GM18861 (cell line): ENCODE results near the gene PPP1R10.

Experiments
- ATAC-seq: cut with Tn5 transposase; IDR thresholded peaks from one replicate; pipeline ENCODE4 v1.9.1; 2021; ENCODE audit not compliant: unreplicated experiment

The PPP1R10 gene

DNA sequence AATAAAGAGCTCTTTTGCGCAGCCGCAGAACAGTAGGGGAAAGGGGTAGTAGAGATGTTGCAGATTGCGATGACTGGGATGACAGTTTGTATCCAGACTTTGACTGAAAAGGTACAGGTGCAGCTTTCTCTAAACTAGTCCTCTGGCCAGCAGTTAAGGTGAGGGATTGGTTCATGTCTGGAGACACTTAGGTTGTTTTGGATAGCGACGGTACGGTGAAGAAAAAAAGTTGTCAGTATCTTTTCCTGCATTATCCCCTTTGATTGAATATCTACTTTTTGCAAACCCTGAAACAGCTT, 59.4 kb downstream of the PPP1R10 start:
- ATAC-seq = no peak

DNA sequence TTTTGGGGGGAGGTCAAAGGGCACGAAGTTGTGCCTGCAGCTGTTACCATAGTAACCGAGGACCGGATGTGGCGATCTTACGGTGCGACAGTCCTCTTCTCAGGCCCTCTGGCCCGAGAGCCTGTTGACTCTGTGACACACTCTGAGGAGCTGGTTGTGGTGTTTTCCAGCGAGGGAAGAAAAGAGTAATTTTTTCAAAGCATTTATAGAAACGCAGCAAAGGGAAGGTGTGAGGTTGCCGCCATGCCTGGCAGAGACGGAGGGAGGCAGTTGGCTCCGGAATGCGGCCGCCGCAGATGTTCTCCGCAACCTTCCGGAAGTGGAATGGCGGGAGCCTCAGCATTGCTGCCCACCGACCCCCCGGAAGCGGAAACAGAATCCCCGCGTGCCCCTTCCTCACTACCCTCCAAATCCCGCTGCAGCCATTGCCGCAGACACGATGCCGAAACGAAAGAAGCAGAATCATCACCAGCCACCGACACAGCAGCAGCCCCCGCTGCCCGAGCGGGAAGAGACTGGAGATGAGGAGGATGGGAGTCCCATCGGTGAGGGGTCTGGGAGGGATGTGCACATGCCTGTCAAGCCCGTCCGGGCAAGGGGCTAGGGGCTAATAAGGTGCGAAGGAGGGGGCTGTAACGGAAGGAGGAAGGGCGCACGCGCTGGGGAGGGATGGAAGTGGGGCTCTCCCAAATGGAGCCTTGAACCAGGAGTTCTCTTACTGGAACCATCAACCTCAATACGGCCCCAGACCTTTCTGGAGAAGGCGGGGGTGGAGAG, 59.9 kb downstream of the PPP1R10 start, which contains the start of gene PRR3:
TSS of gene PRR3 (plus strand) at position 390 of the 777 bp plus-strand sequence. CDS start at position 440, 50 bp downstream.
- ATAC-seq = peak; percentile 55

DNA sequence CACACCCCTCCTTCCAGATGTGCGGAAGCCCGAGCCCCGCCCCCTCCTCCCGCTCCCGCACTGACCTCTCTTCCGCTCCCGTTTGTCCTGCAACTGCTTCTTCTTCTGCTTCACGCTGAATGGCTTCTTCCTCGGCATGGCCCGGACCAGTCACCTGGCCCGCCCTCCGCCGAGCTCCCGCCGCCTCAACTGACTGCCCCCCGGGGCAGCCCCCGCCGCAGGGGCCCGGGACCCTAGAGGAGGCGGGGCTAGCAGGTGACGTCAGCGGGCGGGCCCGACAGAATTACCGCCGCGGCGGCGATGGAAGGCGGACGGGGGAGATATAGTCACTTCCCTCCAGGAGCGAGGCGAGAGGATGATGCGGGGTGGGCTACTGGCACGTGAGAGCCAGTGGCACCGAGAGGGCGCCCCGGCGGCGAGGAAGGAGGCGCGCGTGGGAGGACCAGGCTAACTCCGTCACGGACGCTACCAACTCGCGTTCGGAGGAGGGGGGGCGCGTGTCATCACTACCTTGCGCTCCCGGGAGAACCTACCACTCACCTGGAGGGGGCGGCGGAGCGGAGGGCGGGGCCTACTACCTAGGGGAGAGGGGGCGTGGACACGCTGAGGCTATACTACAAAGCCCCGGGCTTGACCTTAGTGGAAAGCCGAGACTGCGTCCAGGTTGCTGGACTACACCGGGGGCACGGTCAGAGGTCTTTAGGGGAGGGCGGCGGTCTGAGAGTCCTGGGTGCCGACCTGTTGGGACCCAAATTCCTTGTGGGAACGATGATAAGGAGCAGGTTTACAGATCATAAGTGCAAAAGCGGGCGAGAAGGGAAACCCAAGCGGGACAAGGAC, 60.8 kb downstream of the PPP1R10 start, which contains the start of gene GNL1:
TSS of gene GNL1 (minus strand) at position 424 of the 840 bp plus-strand sequence. CDS start at position 138, 286 bp downstream.
- ATAC-seq = peak; percentile 50

DNA sequence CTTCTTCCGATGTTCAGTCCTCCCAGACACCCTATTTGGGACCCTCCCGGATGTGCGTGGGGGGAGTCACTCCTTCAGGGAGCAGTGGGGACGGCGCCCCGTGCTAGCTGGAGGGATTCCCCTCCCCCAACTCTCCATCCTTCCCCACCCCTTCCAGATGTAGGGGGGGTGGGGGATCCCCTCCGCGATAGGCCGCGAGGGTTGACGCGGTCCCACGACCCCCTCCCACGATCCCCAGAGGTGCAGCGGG, 61.3 kb downstream of the PPP1R10 start:
- no peak for ATAC-seq

DNA sequence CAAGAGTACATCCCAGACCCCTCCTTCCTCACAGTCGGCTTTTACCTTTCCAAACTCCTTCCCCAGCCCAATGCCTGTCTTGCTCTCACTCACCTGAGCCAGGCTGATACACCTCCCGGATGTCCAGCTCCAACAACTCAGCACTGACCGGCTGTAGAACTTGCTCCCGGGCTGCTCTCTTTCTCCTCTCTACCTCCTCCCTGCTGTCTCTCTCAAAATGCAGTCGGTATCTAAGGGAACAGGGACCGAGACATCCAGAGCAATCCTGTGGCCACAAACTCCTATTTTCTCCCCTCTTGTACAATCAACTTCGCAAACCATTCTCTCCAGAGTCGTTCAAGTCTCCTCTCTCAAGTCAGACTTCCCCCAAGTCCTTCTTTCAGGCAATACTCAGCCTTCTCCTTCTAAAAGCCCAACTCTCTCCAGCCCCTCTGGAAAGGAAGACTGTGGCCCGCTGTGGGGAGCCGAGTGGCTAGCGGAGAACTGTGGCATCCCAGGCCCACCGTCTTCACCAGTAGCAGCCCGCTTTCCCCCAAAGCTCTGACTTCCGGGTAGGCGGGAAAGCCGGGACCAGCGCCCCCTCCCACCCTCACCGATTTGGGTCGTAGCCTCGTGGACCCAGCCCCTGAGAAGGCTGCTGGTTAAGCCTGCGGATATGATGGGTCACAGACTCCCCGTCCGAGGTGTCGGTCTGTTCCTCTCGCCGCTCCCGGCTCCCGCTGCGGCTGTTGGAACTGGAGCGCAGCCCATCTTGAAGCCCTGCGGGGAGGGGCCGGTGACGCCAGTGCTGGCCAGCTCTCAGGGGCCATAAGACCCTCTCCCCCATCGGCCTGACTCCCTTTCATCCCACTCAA, 61.9 kb downstream of the PPP1R10 start:
- no peak for ATAC-seq

DNA sequence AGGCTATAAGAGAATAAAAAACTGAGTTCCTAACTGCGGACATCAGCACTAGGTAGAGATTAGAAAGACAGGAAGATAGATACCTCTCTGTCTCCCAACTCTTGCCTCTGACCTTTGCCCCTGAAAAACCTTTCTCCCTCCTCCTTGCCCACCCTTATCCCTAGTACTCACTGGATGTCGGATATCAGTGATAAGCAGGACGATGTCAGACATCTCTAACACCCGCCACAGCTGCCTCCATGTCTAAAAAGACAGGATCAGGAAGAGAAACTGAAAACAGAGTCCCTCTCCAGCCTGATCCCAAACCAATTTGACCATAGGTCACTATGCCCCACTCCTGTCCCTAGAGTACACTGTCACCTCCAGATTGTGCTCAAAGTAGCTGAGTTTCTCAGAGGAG, 62.6 kb downstream of the PPP1R10 start:
- no peak for ATAC-seq
